Measurements from ENCODE around the gene AP5S1.

DNA sequence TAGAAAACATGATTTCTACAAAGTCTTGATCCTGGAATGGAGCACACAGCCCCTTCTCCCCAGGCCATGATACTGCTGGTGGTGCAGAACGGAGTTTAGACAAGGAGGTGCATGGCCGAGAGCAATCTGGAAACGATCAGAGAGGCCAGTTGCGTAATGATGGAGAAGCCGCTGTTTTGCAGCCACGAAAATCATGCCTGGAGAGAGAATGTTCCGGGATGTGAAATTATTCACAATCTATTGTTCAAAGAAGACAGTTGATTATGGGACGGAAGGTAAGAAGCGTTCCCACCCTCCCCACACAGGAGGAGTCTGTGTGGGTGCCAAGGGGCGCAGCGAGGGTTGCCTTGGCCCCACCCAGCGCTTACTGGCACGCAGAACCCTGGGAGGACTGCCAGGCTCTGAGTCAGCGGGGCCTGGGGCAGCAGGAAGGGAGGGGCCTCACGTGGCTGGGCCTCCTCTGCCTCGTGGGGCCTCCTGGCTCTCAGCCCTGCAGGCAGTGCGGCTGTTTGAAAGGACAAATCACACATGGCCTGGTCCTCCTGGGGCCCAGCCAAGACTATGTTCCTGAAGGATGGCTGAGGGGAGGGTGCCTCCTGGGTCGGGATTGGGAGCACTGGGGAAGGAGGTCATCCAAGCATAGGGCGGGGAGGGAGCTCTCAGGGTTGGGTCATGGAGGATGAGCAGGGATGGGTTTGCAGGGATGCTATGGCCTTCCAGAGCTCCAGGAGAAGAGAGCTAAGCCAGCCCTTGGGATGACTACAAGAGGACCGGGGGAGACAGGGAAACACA is 8.7 kb upstream of the AP5S1 start:
- TF ChIP-seq, protein P1, sequence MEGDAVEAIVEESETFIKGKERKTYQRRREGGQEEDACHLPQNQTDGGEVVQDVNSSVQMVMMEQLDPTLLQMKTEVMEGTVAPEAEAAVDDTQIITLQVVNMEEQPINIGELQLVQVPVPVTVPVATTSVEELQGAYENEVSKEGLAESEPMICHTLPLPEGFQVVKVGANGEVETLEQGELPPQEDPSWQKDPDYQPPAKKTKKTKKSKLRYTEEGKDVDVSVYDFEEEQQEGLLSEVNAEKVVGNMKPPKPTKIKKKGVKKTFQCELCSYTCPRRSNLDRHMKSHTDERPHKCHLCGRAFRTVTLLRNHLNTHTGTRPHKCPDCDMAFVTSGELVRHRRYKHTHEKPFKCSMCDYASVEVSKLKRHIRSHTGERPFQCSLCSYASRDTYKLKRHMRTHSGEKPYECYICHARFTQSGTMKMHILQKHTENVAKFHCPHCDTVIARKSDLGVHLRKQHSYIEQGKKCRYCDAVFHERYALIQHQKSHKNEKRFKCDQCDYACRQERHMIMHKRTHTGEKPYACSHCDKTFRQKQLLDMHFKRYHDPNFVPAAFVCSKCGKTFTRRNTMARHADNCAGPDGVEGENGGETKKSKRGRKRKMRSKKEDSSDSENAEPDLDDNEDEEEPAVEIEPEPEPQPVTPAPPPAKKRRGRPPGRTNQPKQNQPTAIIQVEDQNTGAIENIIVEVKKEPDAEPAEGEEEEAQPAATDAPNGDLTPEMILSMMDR (IDR thresholded peaks at IDR 0.05; ENCODE audit: borderline replicate concordance, extremely low read depth, low read length, poor library complexity, severe bottlenecking) = no peak
- TF ChIP-seq EZH2 (IDR thresholded peaks at IDR 0.05; ENCODE audit: borderline replicate concordance, low read depth, low read length, severe bottlenecking) = no peak

Data from DND-41 (cell line).